Measurements from ENCODE around the gene OR52N5. TPM values are rescaled to one million over a fixed set of nuclear protein-coding genes. Genes with fewer than 3 reads are reported as not detected.

OR52N5 gene
- total RNA-seq, 2 donors from 2014 or later, result not detected

- no peak for DNase-seq (ENCODE audit: low spot score)
- no peaks in the 10 kb centered on the region for H3K27me3 ChIP-seq (replicated peaks; ENCODE audit: insufficient read depth)
- H3K27ac ChIP-seq, result no peak overlapping the region
- H3K4me3 ChIP-seq, result no peak overlapping the region
- intact Hi-C loops (cut with DNase I), result no loop called here
- no peaks in the 10 kb centered on the region for H3K4me1 ChIP-seq (replicated peaks)
- H3K9me3 ChIP-seq, result no peaks in the 10 kb centered on the region
- no peak for TF ChIP-seq POLR2A (IDR thresholded peaks at IDR 0.05)
- TF ChIP-seq CTCF (IDR thresholded peaks at IDR 0.05), result no peak
- no peak for TF ChIP-seq POLR2AphosphoS5 (IDR thresholded peaks at IDR 0.05)
- no peaks in the 10 kb centered on the region for H3K36me3 ChIP-seq
- 82% methylated on average over 3 of the region's 3 CpGs for WGBS
Measured at GRCh38 chr11:5749836-5750235, 33.3 kb downstream of the OR52N5 start.

- 92% methylated on average over 3 of the region's 3 CpGs for WGBS
- no peak for TF ChIP-seq POLR2AphosphoS5 (IDR thresholded peaks at IDR 0.05)
- no peak for TF ChIP-seq CTCF (IDR thresholded peaks at IDR 0.05)
- no peak for TF ChIP-seq POLR2A (IDR thresholded peaks at IDR 0.05)
- Histone ChIP-seq H3K36me3 (no peaks in the 10 kb centered on the region), H3K9me3 (no peaks in the 10 kb centered on the region), H3K27ac (no peak overlapping the region), H3K4me1 (replicated peaks) (no peaks in the 10 kb centered on the region), H3K27me3 (replicated peaks; ENCODE audit: insufficient read depth) (no peaks in the 10 kb centered on the region), H3K4me3 (no peak overlapping the region)
- no peak for DNase-seq (ENCODE audit: low spot score)
- intact Hi-C loops (cut with DNase I), result no loop called here
Measured at GRCh38 chr11:5746614-5747013, 36.5 kb downstream of the OR52N5 start.

GRCh38 chr11:5738431-5738830, 44.7 kb downstream of the OR52N5 start:
- no peaks in the 10 kb centered on the region for H3K4me1 ChIP-seq (replicated peaks)
- H3K4me3 ChIP-seq, result no peak overlapping the region
- DNase-seq (ENCODE audit: low spot score), result no peak
- WGBS, result 56% methylated on average over 1 of the region's 1 CpG
- no peak overlapping the region for H3K27ac ChIP-seq
- H3K9me3 ChIP-seq, result no peaks in the 10 kb centered on the region
- intact Hi-C loops (cut with DNase I), result no loop called here
- H3K36me3 ChIP-seq, result no peaks in the 10 kb centered on the region
- H3K27me3 ChIP-seq (replicated peaks; ENCODE audit: insufficient read depth), result no peaks in the 10 kb centered on the region
- no peak for TF ChIP-seq POLR2A (IDR thresholded peaks at IDR 0.05)
- no peak for TF ChIP-seq POLR2AphosphoS5 (IDR thresholded peaks at IDR 0.05)
- no peak for TF ChIP-seq CTCF (IDR thresholded peaks at IDR 0.05)

- WGBS, result 77% methylated on average over 6 of the region's 6 CpGs
- TF ChIP-seq CTCF (IDR thresholded peaks at IDR 0.05) (no peak), POLR2AphosphoS5 (IDR thresholded peaks at IDR 0.05) (no peak), POLR2A (IDR thresholded peaks at IDR 0.05) (no peak)
- intact Hi-C loops (cut with DNase I), result no loop called here
- H3K27me3 ChIP-seq (replicated peaks; ENCODE audit: insufficient read depth), result no peaks in the 10 kb centered on the region
- H3K4me3 ChIP-seq, result no peak overlapping the region
- no peak overlapping the region for H3K27ac ChIP-seq
- DNase-seq (ENCODE audit: low spot score), result no peak
- H3K9me3 ChIP-seq, result no peaks in the 10 kb centered on the region
- H3K4me1 ChIP-seq (replicated peaks), result no peaks in the 10 kb centered on the region
- no peaks in the 10 kb centered on the region for H3K36me3 ChIP-seq
Measured at GRCh38 chr11:5737670-5738392, 45.3 kb downstream of the OR52N5 start.

- H3K4me1 ChIP-seq (replicated peaks), result no peaks in the 10 kb centered on the region
- H3K4me3 ChIP-seq, result no peak overlapping the region
- no peaks in the 10 kb centered on the region for H3K27me3 ChIP-seq (replicated peaks; ENCODE audit: insufficient read depth)
- TF ChIP-seq POLR2AphosphoS5 (IDR thresholded peaks at IDR 0.05) (no peak), CTCF (IDR thresholded peaks at IDR 0.05) (no peak), POLR2A (IDR thresholded peaks at IDR 0.05) (no peak)
- no peaks in the 10 kb centered on the region for H3K9me3 ChIP-seq
- no peak for DNase-seq (ENCODE audit: low spot score)
- H3K27ac ChIP-seq, result no peak overlapping the region
- H3K36me3 ChIP-seq, result no peaks in the 10 kb centered on the region
- intact Hi-C loops (cut with DNase I), result no loop called here
Measured at GRCh38 chr11:5737091-5737490, 46.1 kb downstream of the OR52N5 start.

Measured in prostate gland (tissue), 2 donors.